Suprapubic skin (tissue), 2 donors: ENCODE results near the gene ATP6V0B.

Experiments
- EP300 ChIP-seq: sonication (generic); formaldehyde crosslinking; IDR thresholded peaks from one replicate; pipeline ENCODE4 v1.6.1; 2017; ENCODE audit warnings: antibody characterized with exemption
- POLR2A ChIP-seq, 2 donors: fragments of 450-650 bp; IDR thresholded peaks; one replicate each; pipeline ENCODE4 v1.6.1; 2017; ENCODE audit warnings: antibody characterized with exemption in 2 of 2, mild to moderate bottlenecking in 2 of 2, moderate library complexity in 2 of 2

- TF ChIP-seq POLR2A (IDR thresholded peaks at IDR 0.05) (no peak), EP300 (no peak)
Observed at GRCh38 chr1:43996733-43997115, 22.0 kb downstream of the ATP6V0B start.
